ENCODE results near the gene MPPE1. TPM values are rescaled to one million over a fixed set of nuclear protein-coding genes. Genes with fewer than 3 reads are reported as not detected.

Gene MPPE1
- total RNA-seq, 1 donor from 2014 or later, result 24.6 TPM

DNA sequence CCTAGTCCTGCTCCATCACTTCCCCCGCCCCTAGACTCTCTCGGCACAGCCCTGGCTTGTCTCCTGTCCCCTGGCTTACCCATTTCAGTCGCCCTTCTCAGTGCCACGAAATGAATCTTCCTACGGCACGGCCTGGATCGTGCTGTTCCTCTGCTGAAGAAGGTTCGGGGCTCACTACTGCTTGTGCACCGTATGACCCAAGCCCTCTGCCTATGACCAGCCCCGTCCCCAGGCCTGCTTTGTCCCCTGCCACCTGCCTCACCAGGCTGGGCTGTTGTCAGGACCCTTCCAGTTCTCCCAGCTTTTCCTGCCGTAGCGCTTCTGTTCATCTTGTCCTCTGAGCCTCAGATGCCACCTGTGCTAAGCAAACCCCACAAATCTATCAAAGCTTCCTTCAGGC, 43.0 kb downstream of the MPPE1 start:
- intact Hi-C loops (cut with DNase I), result no loop called here
- H3K36me3 ChIP-seq, result peaks cover 0 to 9% of the 10 kb centered on the region in 2 donors
- no peak for DNase-seq (ENCODE audit: extremely low spot score in 2 of 2)
- H3K4me1 ChIP-seq, result peaks cover 4% of the 10 kb centered on the region
- no peaks in the 10 kb centered on the region for H3K27me3 ChIP-seq
- H3K4me3 ChIP-seq, result no peak overlapping the region
- H3K27ac ChIP-seq, result no peak overlapping the region
- TF ChIP-seq POLR2AphosphoS5 (IDR thresholded peaks at IDR 0.05; ENCODE audit: insufficient read depth in 1 of 2, low read depth in 1 of 2) (no peak), POLR2A (IDR thresholded peaks at IDR 0.05) (no peak)
- H3K9me3 ChIP-seq, result no peaks in the 10 kb centered on the region

DNA sequence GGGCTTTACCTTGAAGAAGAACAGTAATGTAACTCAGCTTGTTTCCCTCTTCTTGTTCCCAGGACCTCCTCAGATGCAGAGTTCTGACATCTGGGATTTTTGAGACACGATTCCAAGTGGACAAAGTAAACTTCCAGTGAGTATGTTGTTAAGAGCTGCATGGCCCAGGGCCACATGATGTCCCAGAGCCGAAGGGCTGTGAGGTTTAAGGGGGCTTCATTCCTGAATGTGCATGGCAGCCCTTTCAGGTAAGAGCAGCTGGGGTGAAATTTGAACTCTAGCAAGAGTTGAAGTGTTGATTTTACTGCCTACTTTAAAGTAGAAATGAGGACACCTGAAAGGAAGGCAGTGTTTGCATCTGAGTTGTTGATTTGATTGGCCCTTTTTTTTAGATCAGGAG, 43.6 kb downstream of the MPPE1 start:
- Histone ChIP-seq H3K9me3 (no peaks in the 10 kb centered on the region), H3K4me3 (no peak overlapping the region), H3K36me3 (peaks cover 0 to 9% of the 10 kb centered on the region in 2 donors), H3K27ac (no peak overlapping the region), H3K27me3 (no peaks in the 10 kb centered on the region), H3K4me1 (peaks cover 4% of the 10 kb centered on the region)
- intact Hi-C loops (cut with DNase I), result no loop called here
- TF ChIP-seq POLR2A (IDR thresholded peaks at IDR 0.05) (no peak), POLR2AphosphoS5 (IDR thresholded peaks at IDR 0.05; ENCODE audit: insufficient read depth in 1 of 2, low read depth in 1 of 2) (no peak)
- TF ChIP-seq, protein P1, sequence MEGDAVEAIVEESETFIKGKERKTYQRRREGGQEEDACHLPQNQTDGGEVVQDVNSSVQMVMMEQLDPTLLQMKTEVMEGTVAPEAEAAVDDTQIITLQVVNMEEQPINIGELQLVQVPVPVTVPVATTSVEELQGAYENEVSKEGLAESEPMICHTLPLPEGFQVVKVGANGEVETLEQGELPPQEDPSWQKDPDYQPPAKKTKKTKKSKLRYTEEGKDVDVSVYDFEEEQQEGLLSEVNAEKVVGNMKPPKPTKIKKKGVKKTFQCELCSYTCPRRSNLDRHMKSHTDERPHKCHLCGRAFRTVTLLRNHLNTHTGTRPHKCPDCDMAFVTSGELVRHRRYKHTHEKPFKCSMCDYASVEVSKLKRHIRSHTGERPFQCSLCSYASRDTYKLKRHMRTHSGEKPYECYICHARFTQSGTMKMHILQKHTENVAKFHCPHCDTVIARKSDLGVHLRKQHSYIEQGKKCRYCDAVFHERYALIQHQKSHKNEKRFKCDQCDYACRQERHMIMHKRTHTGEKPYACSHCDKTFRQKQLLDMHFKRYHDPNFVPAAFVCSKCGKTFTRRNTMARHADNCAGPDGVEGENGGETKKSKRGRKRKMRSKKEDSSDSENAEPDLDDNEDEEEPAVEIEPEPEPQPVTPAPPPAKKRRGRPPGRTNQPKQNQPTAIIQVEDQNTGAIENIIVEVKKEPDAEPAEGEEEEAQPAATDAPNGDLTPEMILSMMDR (IDR thresholded peaks at IDR 0.05), result no peak
- DNase-seq (ENCODE audit: extremely low spot score in 2 of 2), result no peak

DNA sequence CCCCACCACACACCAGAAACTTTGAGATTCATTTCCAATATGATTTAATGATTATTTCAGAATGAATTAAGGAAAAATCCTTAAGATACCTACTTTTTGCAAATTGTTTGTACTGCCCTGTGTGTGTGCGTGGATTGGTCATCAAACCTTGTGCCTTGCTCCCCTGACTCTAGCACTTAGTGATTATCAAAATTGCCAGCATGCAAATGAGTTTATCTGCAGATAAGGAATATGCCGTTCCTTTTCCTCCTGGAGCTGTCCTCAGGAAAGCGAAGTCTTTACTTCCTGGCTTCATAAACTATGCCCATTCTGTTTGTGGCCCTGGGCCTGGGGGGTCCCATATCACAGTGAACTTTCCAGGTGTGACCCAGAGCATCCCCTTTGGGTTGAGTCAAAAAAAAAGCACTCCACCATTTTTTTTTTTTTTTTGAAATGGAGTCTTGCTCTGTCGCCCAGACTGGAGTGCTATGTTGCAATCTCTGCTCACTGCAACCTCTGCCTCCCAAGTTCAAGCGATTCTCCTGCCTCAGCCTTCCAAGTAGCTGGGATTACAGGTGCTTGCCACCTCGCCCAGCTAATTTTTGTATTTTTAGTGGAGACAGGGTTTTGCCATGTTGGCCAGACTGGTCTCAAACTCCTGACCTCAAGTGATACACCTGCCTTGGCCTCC, 45.5 kb downstream of the MPPE1 start:
- DNase-seq (ENCODE audit: extremely low spot score in 2 of 2), result no peak
- Histone ChIP-seq H3K36me3 (no peaks in the 10 kb centered on the region), H3K9me3 (no peaks in the 10 kb centered on the region), H3K4me1 (peaks cover 4% of the 10 kb centered on the region), H3K27ac (no peak overlapping the region), H3K27me3 (no peaks in the 10 kb centered on the region), H3K4me3 (no peak overlapping the region)
- intact Hi-C loops (cut with DNase I), result no loop called here
- no peak for TF ChIP-seq POLR2AphosphoS5 (IDR thresholded peaks at IDR 0.05; ENCODE audit: insufficient read depth in 1 of 2, low read depth in 1 of 2)
- no peak for TF ChIP-seq POLR2A (IDR thresholded peaks at IDR 0.05)
- TF ChIP-seq, protein P1 (IDR thresholded peaks at IDR 0.05), result no peak

DNA sequence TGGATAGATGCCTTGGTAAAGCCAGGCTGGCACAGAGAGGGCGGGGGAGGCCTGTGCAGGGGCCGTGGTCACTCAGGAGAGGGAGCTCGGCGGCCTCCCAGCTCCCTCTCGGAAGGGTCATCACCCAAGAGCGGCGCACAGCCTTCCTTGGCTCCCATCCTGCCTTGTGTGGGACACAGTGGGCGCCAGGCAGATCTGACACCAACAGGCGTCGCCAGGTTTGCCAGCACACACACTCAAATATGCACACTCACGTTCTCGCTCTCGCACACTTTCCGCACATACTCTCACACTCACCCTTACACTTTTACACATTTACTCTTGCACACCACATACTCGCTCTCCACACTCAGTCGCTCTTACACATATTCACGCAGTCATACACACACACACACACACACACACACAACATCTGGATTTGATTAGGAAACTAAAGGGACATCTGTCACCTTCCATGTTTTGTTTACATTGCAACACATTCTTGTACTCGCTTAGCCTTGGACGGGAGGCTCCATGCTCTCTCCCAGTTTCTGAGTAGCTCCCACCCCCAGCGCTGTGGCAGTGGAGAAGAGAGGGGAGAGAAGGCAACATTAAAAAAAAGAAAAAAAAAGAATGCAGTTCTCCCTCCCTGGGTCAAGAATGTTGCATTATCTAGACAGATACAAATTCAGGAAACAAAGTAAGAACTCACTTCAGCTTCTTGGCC, 46.4 kb downstream of the MPPE1 start:
- no peak overlapping the region for H3K27ac ChIP-seq
- intact Hi-C loops (cut with DNase I), result no loop called here
- no peaks in the 10 kb centered on the region for H3K27me3 ChIP-seq
- H3K4me1 ChIP-seq, result peaks cover 4% of the 10 kb centered on the region
- H3K9me3 ChIP-seq, result no peaks in the 10 kb centered on the region
- H3K4me3 ChIP-seq, result no peak overlapping the region
- TF ChIP-seq POLR2A (IDR thresholded peaks at IDR 0.05), result no peak
- TF ChIP-seq, protein P1 (IDR thresholded peaks at IDR 0.05), result no peak
- no peak for TF ChIP-seq POLR2AphosphoS5 (IDR thresholded peaks at IDR 0.05; ENCODE audit: insufficient read depth in 1 of 2, low read depth in 1 of 2)
- H3K36me3 ChIP-seq, result no peaks in the 10 kb centered on the region
- DNase-seq (ENCODE audit: extremely low spot score in 2 of 2), result no peak

DNA sequence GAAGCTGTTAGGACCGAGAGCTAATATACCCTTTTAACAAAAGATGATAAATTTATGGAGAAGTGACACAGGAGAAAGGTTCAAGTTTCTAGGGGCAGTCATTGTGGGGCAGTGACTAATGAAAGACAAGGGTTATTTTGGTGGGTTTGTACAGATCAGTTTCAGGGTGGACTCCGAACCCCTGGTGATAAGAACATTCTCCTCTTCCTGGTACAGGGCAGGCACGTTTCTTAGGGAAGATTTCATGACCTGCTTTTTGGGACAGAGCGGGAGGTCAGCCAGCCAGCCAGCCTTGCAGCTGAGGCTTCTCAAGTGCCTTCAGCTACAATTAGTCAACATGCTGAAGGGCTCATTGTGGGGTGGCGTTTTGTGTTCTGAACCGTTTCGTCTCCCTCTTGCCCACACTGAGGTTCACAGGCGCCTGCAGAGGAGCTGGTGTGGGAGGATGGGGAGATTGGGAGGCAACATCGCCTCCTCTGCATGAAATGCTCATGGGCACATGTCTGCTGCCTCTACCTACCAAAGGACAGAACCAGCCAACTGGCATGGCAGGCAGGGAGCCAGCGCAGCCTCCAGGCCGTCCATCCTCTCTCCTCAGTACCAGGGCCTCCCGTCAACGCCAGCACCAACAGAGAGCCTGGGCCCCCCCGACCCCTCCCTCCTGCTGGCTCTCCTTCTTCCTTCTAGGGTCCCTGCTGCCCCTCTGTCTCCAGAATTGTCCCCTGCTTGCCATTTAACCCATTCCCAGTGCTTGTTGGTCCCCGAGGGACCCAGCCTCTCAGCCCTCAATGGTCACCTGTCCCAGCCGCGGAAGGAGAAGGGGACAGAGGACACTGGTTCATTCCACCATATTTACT, 47.3 kb downstream of the MPPE1 start:
- Histone ChIP-seq H3K4me1 (peaks cover 4% of the 10 kb centered on the region), H3K27me3 (no peaks in the 10 kb centered on the region), H3K4me3 (no peak overlapping the region), H3K36me3 (no peaks in the 10 kb centered on the region), H3K9me3 (no peaks in the 10 kb centered on the region), H3K27ac (no peak overlapping the region)
- TF ChIP-seq POLR2AphosphoS5 (IDR thresholded peaks at IDR 0.05; ENCODE audit: insufficient read depth in 1 of 2, low read depth in 1 of 2) (no peak), POLR2A (IDR thresholded peaks at IDR 0.05) (no peak)
- TF ChIP-seq, protein P1 (IDR thresholded peaks at IDR 0.05), result no peak
- intact Hi-C loops (cut with DNase I), result no loop called here
- DNase-seq (ENCODE audit: extremely low spot score in 2 of 2), result no peak

Measured in vagina (tissue), 2 donors.